H9 (cell line): ENCODE data around the gene PAOX. TPM values are rescaled to one million over a fixed set of nuclear protein-coding genes. Genes with fewer than 3 reads are reported as not detected.

Source experiments
- DNase-seq: peaks from one replicate; pipeline ENCODE4 v3.0.0-alpha.2; 2017
- H2AFZ ChIP-seq: one replicate; pipeline ENCODE4 v1.6.1; 2013; ENCODE audit warnings: mild to moderate bottlenecking, low read length, control low read depth, moderate library complexity
- H2AK5ac ChIP-seq: 2 replicates; pipeline ENCODE4 v1.6.1; 2013; ENCODE audit warnings: low read length, control low read depth, mixed read lengths; ENCODE audit not compliant: insufficient read length
- H2BK120ac ChIP-seq: one replicate; pipeline ENCODE4 v1.6.1; 2013; ENCODE audit warnings: low read depth, mild to moderate bottlenecking, low read length, control low read depth, inconsistent platforms; ENCODE audit not compliant: poor library complexity, severe bottlenecking
- H2BK12ac ChIP-seq: 2 replicates; pipeline ENCODE4 v1.6.1; 2013; ENCODE audit warnings: low read length, control low read depth, mixed read lengths, low read depth; ENCODE audit not compliant: insufficient read length
- H2BK15ac ChIP-seq: 2 replicates; pipeline ENCODE4 v1.6.1; 2013; ENCODE audit warnings: low read depth, low read length, control low read depth
- H2BK20ac ChIP-seq: one replicate; pipeline ENCODE4 v1.6.1; 2013; ENCODE audit warnings: low read depth, mild to moderate bottlenecking, low read length, control low read depth, inconsistent platforms; ENCODE audit not compliant: poor library complexity, severe bottlenecking
- H2BK5ac ChIP-seq: 2 replicates; pipeline ENCODE4 v1.6.1; 2013; ENCODE audit warnings: low read length, control low read depth, mixed read lengths; ENCODE audit not compliant: insufficient read length
- H3K14ac ChIP-seq: 2 replicates; pipeline ENCODE4 v1.6.1; 2013; ENCODE audit warnings: low read length, control low read depth; ENCODE audit not compliant: insufficient read depth
- H3K18ac ChIP-seq: 2 replicates; pipeline ENCODE4 v1.6.1; 2013; ENCODE audit warnings: low read depth, mild to moderate bottlenecking, mixed read lengths, low read length, control low read depth; ENCODE audit not compliant: insufficient read length
- H3K23ac ChIP-seq: 2 replicates; pipeline ENCODE4 v1.6.1; 2013; ENCODE audit warnings: low read length, control low read depth, mixed read lengths, low read depth; ENCODE audit not compliant: insufficient read length
- H3K23me2 ChIP-seq: 2 replicates; pipeline ENCODE4 v1.6.1; 2013; ENCODE audit warnings: low read depth, mild to moderate bottlenecking, mixed read lengths, low read length, control low read depth; ENCODE audit not compliant: insufficient read length, poor library complexity, severe bottlenecking
- H3K27ac ChIP-seq: 2 replicates; pipeline ENCODE4 v1.5.1; 2013; ENCODE audit warnings: low read length, control low read depth, mixed read lengths, low read depth; ENCODE audit not compliant: insufficient read length
- H3K27me3 ChIP-seq: 2 replicates; pipeline ENCODE4 v1.6.1; 2013; ENCODE audit warnings: low read length, control low read depth, inconsistent platforms; ENCODE audit not compliant: insufficient read depth
- H3K4ac ChIP-seq: 2 replicates; pipeline ENCODE4 v1.6.1; 2013; ENCODE audit warnings: low read depth, mild to moderate bottlenecking, control low read depth, inconsistent platforms, low read length, moderate library complexity
- H3K4me1 ChIP-seq: 2 replicates; pipeline ENCODE4 v1.6.1; 2013; ENCODE audit warnings: low read length, control low read depth, inconsistent platforms; ENCODE audit not compliant: insufficient read depth
- H3K4me2 ChIP-seq: 2 replicates; pipeline ENCODE4 v1.6.1; 2013; ENCODE audit warnings: low read length, control low read depth, mixed read lengths; ENCODE audit not compliant: insufficient read length, insufficient read depth
- H3K56ac ChIP-seq: 2 replicates; pipeline ENCODE4 v1.6.1; 2013; ENCODE audit warnings: low read depth, mild to moderate bottlenecking, mixed read lengths, low read length, control low read depth; ENCODE audit not compliant: insufficient read length
- H3K79me1 ChIP-seq: 2 replicates; pipeline ENCODE4 v1.6.1; 2013; ENCODE audit warnings: low read depth, mild to moderate bottlenecking, moderate library complexity, low read length, control low read depth, inconsistent platforms; ENCODE audit not compliant: insufficient read depth, poor library complexity, severe bottlenecking
- H3K79me2 ChIP-seq: 2 replicates; pipeline ENCODE4 v1.6.1; 2013; ENCODE audit warnings: low read length, control low read depth, inconsistent platforms; ENCODE audit not compliant: insufficient read depth
- H3K9ac ChIP-seq: 2 replicates; pipeline ENCODE4 v1.6.1; 2013; ENCODE audit warnings: low read length, control low read depth, mixed read lengths; ENCODE audit not compliant: insufficient read length; ENCODE audit errors: extremely low read depth
- H3K9me3 ChIP-seq: one replicate; pipeline ENCODE4 v1.6.1; 2013; ENCODE audit warnings: low read depth, low read length, inconsistent platforms; ENCODE audit not compliant: control insufficient read depth
- H3T11ph ChIP-seq: one replicate; pipeline ENCODE4 v1.6.1; 2013; ENCODE audit warnings: mild to moderate bottlenecking, low read length, control low read depth, inconsistent platforms
- H4K20me1 ChIP-seq: one replicate; pipeline ENCODE4 v1.6.1; 2013; ENCODE audit not compliant: control insufficient read depth, insufficient read length, insufficient read depth
- H4K5ac ChIP-seq: 2 replicates; pipeline ENCODE4 v1.6.1; 2013; ENCODE audit warnings: low read depth, mild to moderate bottlenecking, mixed read lengths, low read length, control low read depth; ENCODE audit not compliant: insufficient read length
- H4K8ac ChIP-seq: replicated peaks from 2 replicates; pipeline ENCODE4 v1.6.1; 2013; ENCODE audit warnings: low read length, control low read depth, mixed read lengths, low read depth; ENCODE audit not compliant: insufficient read length
- H4K91ac ChIP-seq: 2 replicates; pipeline ENCODE4 v1.6.1; 2013; ENCODE audit warnings: low read depth, mild to moderate bottlenecking, moderate library complexity, mixed read lengths, low read length, control low read depth; ENCODE audit not compliant: insufficient read length
- H3K27ac Mint-ChIP-seq, 3 experiments: 2 replicates in 2 of 3; 3 replicates in 1 of 3; pipeline ENCODE4 v1.8.0; 2020 to 2021; ENCODE audit warnings: mixed read lengths in 3 of 3, mild to moderate bottlenecking in 1 of 3, moderate library complexity in 1 of 3
- H3K27me3 Mint-ChIP-seq: 2 replicates; pipeline ENCODE4 v1.8.0; 2021; ENCODE audit warnings: low read depth, mild to moderate bottlenecking, moderate library complexity, mixed read lengths
- H3K36me3 Mint-ChIP-seq, 3 experiments: 2 replicates in 2 of 3; 3 replicates in 1 of 3; pipeline ENCODE4 v1.8.0; 2020 to 2021; ENCODE audit warnings: low read depth in 3 of 3, mixed read lengths in 3 of 3; ENCODE audit not compliant: insufficient read depth in 1 of 3
- H3K4me1 Mint-ChIP-seq, 2 experiments: 2 replicates each; pipeline ENCODE4 v1.8.0; 2020; ENCODE audit warnings: mixed read lengths in 2 of 2
- H3K4me3 Mint-ChIP-seq, 2 experiments: 2 replicates in 1 of 2; 3 replicates in 1 of 2; pipeline ENCODE4 v1.8.0; 2020 to 2021; ENCODE audit warnings: mild to moderate bottlenecking in 2 of 2, mixed read lengths in 2 of 2, moderate library complexity in 1 of 2
- H3K9me3 Mint-ChIP-seq, 2 experiments: 2 replicates in 1 of 2; 3 replicates in 1 of 2; pipeline ENCODE4 v1.8.0; 2020; ENCODE audit warnings: mild to moderate bottlenecking in 2 of 2, mixed read lengths in 2 of 2, moderate library complexity in 1 of 2
- CTCF ChIP-seq: fragments of 200-600 bp; sonication (generic); conservative IDR thresholded peaks from 3 replicates; pipeline ENCODE4 v1.8.0; 2021; ENCODE audit warnings: antibody characterized with exemption, mild to moderate bottlenecking
- WGBS: extraction: QIAGEN DNeasy Blood & Tissue Kit; methylation state at CpG from one replicate; pipeline ENCODE4 v1.1.7; 2013; ENCODE audit warnings: missing lambda C conversion rate, low lambda C conversion rate, mixed read lengths; ENCODE audit not compliant: insufficient read length; ENCODE audit errors: extremely low coverage; 5-methylcytosine and 5-hydroxymethylcytosine counted together
- total RNA-seq: library from RNA; stranded (reverse); gene quantifications from 2 replicates; pipeline ENCODE4 v1.2.1, GENCODE V29; 2021

The PAOX gene
- total RNA-seq, 1 experiment from 2014 or later: 5.6 TPM

- H4K5ac ChIP-seq: no peak overlapping the region
- Mint-ChIP-seq H3K9me3 (peaks cover 13% of the 10 kb centered on the region in 2 experiments), H3K4me1 (peaks cover 0 to 2% of the 10 kb centered on the region in 2 experiments; a peak in 1 of 4 replicates), H3K4me3 (no peak overlapping the region), H3K36me3 (no peaks in the 10 kb centered on the region), H3K27me3 (peaks cover 41% of the 10 kb centered on the region), H3K27ac (no peak overlapping the region)
- H3K56ac ChIP-seq: no peak overlapping the region
- no peaks in the 10 kb centered on the region for H3K9me3 ChIP-seq
- no peak overlapping the region for H3K27ac ChIP-seq
- no peaks in the 10 kb centered on the region for H3K79me1 ChIP-seq
- no peak overlapping the region for H3K4ac ChIP-seq
- no peak overlapping the region for H2BK15ac ChIP-seq
- no peak overlapping the region for H2AFZ ChIP-seq
- H3K4me1 ChIP-seq: no peaks in the 10 kb centered on the region
- no peaks in the 10 kb centered on the region for H3K79me2 ChIP-seq
- no peak for DNase-seq
- no peak overlapping the region for H3K9ac ChIP-seq
- H2BK5ac ChIP-seq: no peak overlapping the region
- H3T11ph ChIP-seq: no peak overlapping the region
- H3K23ac ChIP-seq: no peak overlapping the region
- no peaks in the 10 kb centered on the region for H4K20me1 ChIP-seq
- H3K23me2 ChIP-seq: peaks cover 9% of the 10 kb centered on the region
- no peak overlapping the region for H3K4me2 ChIP-seq
- H2BK20ac ChIP-seq: no peak overlapping the region
- no peak overlapping the region for H4K91ac ChIP-seq
- peaks cover 44% of the 10 kb centered on the region for H3K27me3 ChIP-seq
- H3K14ac ChIP-seq: no peak overlapping the region
- no peak overlapping the region for H3K18ac ChIP-seq
- TF ChIP-seq CTCF: no peak
- H2AK5ac ChIP-seq: no peak overlapping the region
- no peak overlapping the region for H2BK120ac ChIP-seq
- no CpG with 5 or more reads among the region's 41 CpGs for WGBS
- no peak overlapping the region for H4K8ac ChIP-seq
- no peak overlapping the region for H2BK12ac ChIP-seq
Measured at GRCh38 chr10:133336118-133336576, 42.9 kb upstream of the PAOX start.
